IPS DF 6.9 (cell line): ENCODE measurements around the gene OPA1.

Experiments used
- DNase-seq: peaks from one replicate; pipeline ENCODE4 v3.0.0-alpha.2; 2013; ENCODE audit warnings: low read depth, low spot score
- H3K27ac ChIP-seq: one replicate; pipeline ENCODE4 v1.5.1; 2013; ENCODE audit warnings: low read length, control low read depth
- H3K27me3 ChIP-seq: 2 replicates; pipeline ENCODE4 v1.6.1; 2013; ENCODE audit warnings: mild to moderate bottlenecking, low read length; ENCODE audit not compliant: control insufficient read depth, insufficient read depth
- H3K36me3 ChIP-seq: 2 replicates; pipeline ENCODE4 v1.6.1; 2013; ENCODE audit warnings: low read length; ENCODE audit not compliant: control insufficient read depth, insufficient read depth
- H3K4me1 ChIP-seq: 2 replicates; pipeline ENCODE4 v1.6.1; 2013; ENCODE audit warnings: low read length; ENCODE audit not compliant: control insufficient read depth, insufficient read depth
- H3K4me3 ChIP-seq: 2 replicates; pipeline ENCODE4 v1.5.1; 2013; ENCODE audit warnings: mild to moderate bottlenecking, low read length
- H3K9me3 ChIP-seq: 2 replicates; pipeline ENCODE4 v1.6.1; 2013; ENCODE audit warnings: low read length, inconsistent platforms; ENCODE audit not compliant: control insufficient read depth, insufficient read depth
- WGBS: extraction: QIAGEN DNeasy Blood & Tissue Kit; methylation state at CpG from one replicate; pipeline ENCODE4 v1.1.7; 2013; ENCODE audit warnings: mixed read lengths, missing lambda C conversion rate; ENCODE audit not compliant: insufficient read length, insufficient coverage; 5-methylcytosine and 5-hydroxymethylcytosine counted together

OPA1 gene

DNA sequence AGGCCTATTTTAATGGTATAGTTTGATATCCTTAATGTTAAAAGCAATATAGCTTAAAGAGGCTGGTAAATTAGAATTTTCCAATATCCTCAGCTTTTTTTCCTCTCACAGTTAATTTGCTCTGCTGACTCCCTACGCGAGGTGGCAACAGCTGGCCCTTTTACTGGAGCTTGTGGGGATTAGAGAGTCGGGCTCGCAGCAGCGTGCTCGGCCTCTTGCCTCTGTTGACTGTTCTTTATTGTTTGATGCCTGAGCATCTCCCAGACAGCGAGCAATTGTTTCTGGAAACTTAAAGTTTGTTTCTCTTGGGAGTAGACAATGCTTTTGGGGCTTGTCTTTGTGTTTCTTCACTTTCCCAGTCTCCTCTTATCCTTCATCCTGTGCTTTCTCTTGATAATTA, 80.8 kb downstream of the OPA1 start:
- Histone ChIP-seq H3K4me1 (no peaks in the 10 kb centered on the region), H3K36me3 (no peaks in the 10 kb centered on the region), H3K27ac (no peak overlapping the region), H3K27me3 (no peaks in the 10 kb centered on the region), H3K4me3 (no peak overlapping the region), H3K9me3 (no peaks in the 10 kb centered on the region)
- no CpG with 5 or more reads among the region's 7 CpGs for WGBS
- no peak for DNase-seq

GRCh38 chr3:193674714-193675113, 81.7 kb downstream of the OPA1 start:
- Histone ChIP-seq H3K27ac (no peak overlapping the region), H3K27me3 (no peaks in the 10 kb centered on the region), H3K9me3 (no peaks in the 10 kb centered on the region), H3K4me3 (no peak overlapping the region), H3K36me3 (no peaks in the 10 kb centered on the region), H3K4me1 (no peaks in the 10 kb centered on the region)
- DNase-seq = no peak
- WGBS = 100% methylated on average over 2 of the region's 9 CpGs

DNA sequence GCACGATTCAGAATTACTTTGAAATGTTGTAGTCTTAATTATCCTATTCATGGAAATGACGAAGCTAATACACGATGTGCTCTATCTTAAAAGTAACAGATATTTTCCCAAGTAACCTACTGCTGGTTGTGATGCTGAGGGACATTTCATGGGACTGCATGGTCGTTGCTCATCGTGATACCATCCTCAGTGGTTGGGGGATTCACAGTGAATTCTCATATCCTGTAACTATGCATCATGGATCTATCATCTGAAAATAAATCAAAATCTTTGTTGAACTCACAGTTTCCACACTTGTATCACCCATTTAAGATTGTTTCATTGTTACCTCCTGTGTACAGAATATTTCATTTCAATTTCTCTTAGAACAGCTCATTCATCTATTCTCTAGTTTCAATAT, 84.7 kb downstream of the OPA1 start:
- Histone ChIP-seq H3K27me3 (no peaks in the 10 kb centered on the region), H3K4me1 (no peaks in the 10 kb centered on the region), H3K9me3 (no peaks in the 10 kb centered on the region), H3K36me3 (no peaks in the 10 kb centered on the region), H3K4me3 (no peak overlapping the region), H3K27ac (no peak overlapping the region)
- WGBS = no CpG with 5 or more reads among the region's 5 CpGs
- no peak for DNase-seq

DNA sequence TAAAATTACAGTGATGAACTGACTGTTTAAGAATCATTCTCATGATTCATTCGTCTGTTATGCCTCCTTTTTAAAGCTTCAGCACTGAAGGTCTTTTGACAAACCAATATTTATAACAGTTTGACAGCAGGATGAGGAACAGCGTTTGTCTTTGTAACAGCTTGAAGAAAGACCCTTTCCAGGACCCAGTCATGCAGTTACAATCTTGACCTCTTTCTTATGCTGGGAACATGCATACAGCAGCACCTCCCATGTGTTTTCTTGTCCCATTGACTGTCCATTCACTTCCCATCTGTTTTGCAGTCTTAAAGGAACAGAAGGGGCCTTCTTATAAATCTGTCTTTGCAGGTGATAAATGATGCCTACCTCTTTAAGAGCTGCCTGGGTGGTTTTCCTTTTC, 87.2 kb downstream of the OPA1 start:
- Histone ChIP-seq H3K27me3 (no peaks in the 10 kb centered on the region), H3K4me1 (no peaks in the 10 kb centered on the region), H3K36me3 (no peaks in the 10 kb centered on the region; the same call in 1 of the 2 replicates), H3K9me3 (no peaks in the 10 kb centered on the region), H3K27ac (no peak overlapping the region), H3K4me3 (no peak overlapping the region)
- WGBS = no CpG with 5 or more reads among the region's 2 CpGs
- no peak for DNase-seq

GRCh38 chr3:193681631-193682030, 88.6 kb downstream of the OPA1 start:
- Histone ChIP-seq H3K4me3 (no peak overlapping the region), H3K36me3 (no peaks in the 10 kb centered on the region; the same call in 1 of the 2 replicates), H3K27ac (no peak overlapping the region), H3K9me3 (no peaks in the 10 kb centered on the region), H3K27me3 (no peaks in the 10 kb centered on the region), H3K4me1 (no peaks in the 10 kb centered on the region)
- DNase-seq = no peak
- no CpG with 5 or more reads among the region's 1 CpG for WGBS

DNA sequence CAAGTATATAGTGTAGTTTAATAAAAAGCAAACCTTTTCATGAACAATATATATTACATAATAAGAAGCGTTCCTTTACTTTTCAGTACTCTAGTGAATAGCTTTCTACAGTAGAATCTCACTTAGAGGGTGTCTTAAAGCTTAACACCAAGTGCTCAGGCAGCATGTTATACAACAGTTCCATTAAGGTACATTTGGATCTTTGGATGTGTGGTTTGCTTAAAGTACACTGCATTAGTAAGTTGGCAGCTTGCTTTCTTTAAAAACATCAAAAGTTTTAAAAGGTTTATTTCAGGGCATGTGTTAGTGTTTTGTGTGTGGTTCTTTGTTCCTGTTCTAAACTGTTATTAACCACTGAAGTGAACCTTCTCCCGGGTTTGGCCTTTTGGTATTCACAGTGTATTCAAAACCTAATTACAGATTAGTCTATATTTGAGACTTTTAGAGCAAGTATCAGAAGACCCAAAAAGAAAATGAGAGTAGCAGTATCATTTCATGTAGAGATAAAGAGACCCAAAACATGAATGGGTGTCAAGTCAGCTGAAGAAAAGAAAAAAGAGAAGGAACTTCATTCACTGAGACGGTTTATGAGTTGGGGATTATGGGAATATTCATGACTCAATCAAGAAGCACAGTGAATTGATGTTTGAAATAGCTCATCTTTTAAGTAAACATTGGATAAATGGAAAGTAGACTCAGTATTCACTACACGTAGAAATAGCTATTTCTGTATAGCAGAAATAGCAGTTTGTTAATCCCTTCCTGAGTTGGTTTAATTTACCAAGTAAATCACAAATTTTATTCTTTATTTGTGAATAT, 93.9 kb downstream of the OPA1 start:
- WGBS = no CpG with 5 or more reads among the region's 4 CpGs
- Histone ChIP-seq H3K27me3 (no peaks in the 10 kb centered on the region), H3K27ac (no peak overlapping the region), H3K4me3 (no peak overlapping the region), H3K36me3 (no peaks in the 10 kb centered on the region; the same call in 1 of the 2 replicates), H3K4me1 (no peaks in the 10 kb centered on the region), H3K9me3 (no peaks in the 10 kb centered on the region)
- no peak for DNase-seq

GRCh38 chr3:193688834-193689714, 96.1 kb downstream of the OPA1 start:
- Histone ChIP-seq H3K4me3 (no peak overlapping the region), H3K4me1 (no peaks in the 10 kb centered on the region), H3K27ac (no peak overlapping the region), H3K9me3 (no peaks in the 10 kb centered on the region), H3K27me3 (no peaks in the 10 kb centered on the region), H3K36me3 (no peaks in the 10 kb centered on the region; the same call in 1 of the 2 replicates)
- DNase-seq = no peak
- no CpG with 5 or more reads among the region's 9 CpGs for WGBS

GRCh38 chr3:193693774-193694173, 100.8 kb downstream of the OPA1 start:
- Histone ChIP-seq H3K9me3 (no peaks in the 10 kb centered on the region), H3K4me3 (no peak overlapping the region), H3K27me3 (no peaks in the 10 kb centered on the region), H3K27ac (no peak overlapping the region), H3K4me1 (no peaks in the 10 kb centered on the region), H3K36me3 (no peaks in the 10 kb centered on the region; the same call in 1 of the 2 replicates)
- WGBS = no CpG with 5 or more reads among the region's 5 CpGs
- DNase-seq = no peak

DNA sequence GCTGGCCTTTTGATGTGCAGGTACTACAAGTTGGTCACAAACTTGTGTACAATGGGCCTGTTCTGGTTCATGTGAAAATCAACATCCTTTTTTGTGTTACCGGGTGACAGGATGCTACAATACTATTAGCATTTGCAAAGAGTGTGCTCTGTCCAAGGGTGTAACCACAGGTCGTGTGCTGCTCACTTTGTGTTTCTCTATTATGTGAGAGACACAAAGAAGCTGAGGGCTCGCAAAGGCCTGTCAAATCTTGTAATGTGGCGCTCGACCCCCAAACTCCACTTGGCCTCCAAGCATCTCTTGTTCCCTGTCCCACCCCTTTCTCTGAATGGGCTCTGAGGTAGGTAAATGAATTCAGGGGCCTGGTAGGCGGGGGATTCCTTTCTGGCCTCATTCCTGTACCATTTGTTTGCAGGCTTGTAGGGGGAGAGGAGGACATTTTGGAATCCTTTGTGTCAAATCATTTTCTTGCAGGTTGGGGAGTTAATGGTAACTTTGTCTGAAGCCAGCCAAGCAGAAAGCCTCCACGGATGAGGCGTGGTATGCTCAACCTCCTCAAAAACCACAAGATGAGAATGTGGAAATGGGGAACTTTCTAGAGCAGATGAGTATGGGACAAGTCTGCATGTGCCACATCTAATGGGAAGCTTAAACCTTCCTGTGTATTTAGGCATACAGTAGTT, 109.1 kb downstream of the OPA1 start:
- 0 out of 2 replicates have a peak, but pooled peaks cover 2% of the 10 kb centered on the region for H3K4me1 ChIP-seq
- no peak overlapping the region for H3K27ac ChIP-seq
- H3K9me3 ChIP-seq = no peaks in the 10 kb centered on the region
- H3K4me3 ChIP-seq = no peak overlapping the region
- no CpG with 5 or more reads among the region's 8 CpGs for WGBS
- DNase-seq = no peak
- no peaks in the 10 kb centered on the region for H3K36me3 ChIP-seq
- no peaks in the 10 kb centered on the region for H3K27me3 ChIP-seq

DNA sequence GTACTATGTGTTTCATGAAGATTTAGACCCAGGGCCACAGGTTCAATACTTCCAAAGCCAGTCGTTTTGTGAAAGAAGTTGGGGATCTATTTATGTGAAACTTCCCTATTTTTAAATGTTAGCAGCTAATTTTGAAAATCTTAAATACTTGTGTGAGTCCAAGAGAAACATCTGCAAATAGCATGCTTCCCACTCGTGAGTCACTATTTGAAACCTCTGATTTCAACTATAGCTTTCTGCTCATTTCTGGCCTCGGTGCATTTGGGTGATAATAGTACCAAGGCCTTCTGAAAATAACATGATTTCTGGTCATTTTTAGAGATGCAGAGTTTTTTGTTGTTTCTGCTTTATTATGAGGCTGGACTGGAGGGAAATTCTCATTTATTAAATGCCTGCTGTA, 110.0 kb downstream of the OPA1 start:
- Histone ChIP-seq H3K9me3 (no peaks in the 10 kb centered on the region), H3K4me1 (0 out of 2 replicates have a peak, but pooled peaks cover 2% of the 10 kb centered on the region), H3K4me3 (no peak overlapping the region), H3K36me3 (no peaks in the 10 kb centered on the region), H3K27me3 (no peaks in the 10 kb centered on the region), H3K27ac (no peak overlapping the region)
- DNase-seq = no peak
- no CpG with 5 or more reads among the region's 3 CpGs for WGBS
